IMR-90 (cell line): Measurements from ENCODE around the gene SMC5. TPM values are rescaled to one million over a fixed set of nuclear protein-coding genes. Genes with fewer than 3 reads are reported as not detected.

Source experiments
- ATAC-seq: fragments of 200-7000 bp; cut with Tn5 transposase; 2 replicates; pipeline ENCODE4 v1.9.1; 2020; ENCODE audit warnings: low read depth, mild to moderate bottlenecking, moderate library complexity
- BruUV-seq: library from RNA; stranded (reverse); fragments of 400-500 nt; replicated peaks from 2 replicates; lab custom pipeline; 2021; lab: Mats Ljungman, UMichigan
- CTCF ChIA-PET: fragments of 300-600 bp; formaldehyde crosslinking; extraction: SDS; loops from one replicate; lab custom pipeline; 2021; ENCODE audit warnings: antibody characterized with exemption; lab: Yijun Ruan, JAX
- POLR2A ChIA-PET: fragments of 300-600 bp; sonication (Branson Sonifier 250); formaldehyde crosslinking; loops from one replicate; lab custom pipeline; 2022; ENCODE audit warnings: antibody characterized with exemption; ENCODE audit not compliant: unreplicated experiment; lab: Charles Lee
- DNase-seq: peaks from one replicate; pipeline ENCODE4 v3.0.0; 2013
- H2AFZ ChIP-seq: replicated peaks from 2 replicates; pipeline ENCODE3; 2013; ENCODE audit warnings: low read length, mild to moderate bottlenecking; ENCODE audit not compliant: poor library complexity
- H2AK5ac ChIP-seq: 2 replicates; pipeline ENCODE4 v1.6.1; 2013; ENCODE audit warnings: low read depth, low read length, inconsistent platforms
- H2AK9ac ChIP-seq: replicated peaks from 2 replicates; pipeline ENCODE3; 2013; ENCODE audit warnings: mild to moderate bottlenecking, low read depth, low read length, moderate library complexity; ENCODE audit not compliant: poor library complexity
- H2BK120ac ChIP-seq: 2 replicates; pipeline ENCODE4 v1.6.1; 2013; ENCODE audit warnings: low read depth, low read length, inconsistent platforms
- H2BK15ac ChIP-seq: 3 replicates; pipeline ENCODE4 v1.6.1; 2013; ENCODE audit warnings: low read depth, low read length, inconsistent platforms
- H2BK20ac ChIP-seq: 2 replicates; pipeline ENCODE4 v1.6.1; 2013; ENCODE audit warnings: low read depth, mild to moderate bottlenecking, inconsistent platforms, low read length, moderate library complexity
- H2BK5ac ChIP-seq: 2 replicates; pipeline ENCODE4 v1.6.1; 2013; ENCODE audit warnings: mild to moderate bottlenecking, low read depth, low read length, inconsistent platforms; ENCODE audit not compliant: poor library complexity, severe bottlenecking
- H3K14ac ChIP-seq: replicated peaks from 2 replicates; pipeline ENCODE4 v1.6.1; 2013; ENCODE audit warnings: low read depth, low read length, inconsistent platforms
- H3K18ac ChIP-seq: 2 replicates; pipeline ENCODE4 v1.6.1; 2013; ENCODE audit warnings: low read depth, low read length, control low read depth
- H3K23ac ChIP-seq: 2 replicates; pipeline ENCODE4 v1.6.1; 2013; ENCODE audit warnings: low read depth, low read length, inconsistent platforms
- H3K27ac ChIP-seq: 2 replicates; pipeline ENCODE4 v1.5.1; 2013; ENCODE audit warnings: mild to moderate bottlenecking, control low read depth, low read length; ENCODE audit not compliant: insufficient read depth
- H3K27me3 ChIP-seq: 2 replicates; pipeline ENCODE4 v1.6.1; 2013; ENCODE audit warnings: low read length; ENCODE audit not compliant: control insufficient read depth, insufficient read depth
- H3K36me3 ChIP-seq: 2 replicates; pipeline ENCODE4 v1.6.1; 2013; ENCODE audit warnings: low read length, mixed read lengths; ENCODE audit not compliant: control insufficient read depth, insufficient read depth
- H3K4ac ChIP-seq: 2 replicates; pipeline ENCODE4 v1.6.1; 2013; ENCODE audit warnings: low read depth, low read length, inconsistent platforms
- H3K4me1 ChIP-seq: 2 replicates; pipeline ENCODE4 v1.6.1; 2013; ENCODE audit warnings: low read length, mixed read lengths; ENCODE audit not compliant: control insufficient read depth, insufficient read depth
- H3K4me2 ChIP-seq: 2 replicates; pipeline ENCODE4 v1.6.1; 2013; ENCODE audit warnings: low read depth, mild to moderate bottlenecking, control low read depth, low read length, moderate library complexity
- H3K4me3 ChIP-seq: 2 replicates; pipeline ENCODE4 v1.5.1; 2013; ENCODE audit warnings: low read depth, mild to moderate bottlenecking, control low read depth, low read length, moderate library complexity; ENCODE audit not compliant: insufficient read depth
- H3K56ac ChIP-seq: 2 replicates; pipeline ENCODE4 v1.6.1; 2013; ENCODE audit warnings: low read length, inconsistent platforms; ENCODE audit not compliant: insufficient read depth; ENCODE audit errors: extremely low read depth
- H3K79me1 ChIP-seq, 2 experiments: 2 replicates each; pipeline ENCODE4 v1.6.1; 2013; ENCODE audit warnings: low read length in 2 of 2, inconsistent platforms in 1 of 2, low read depth in 1 of 2
- H3K9ac ChIP-seq: 2 replicates; pipeline ENCODE4 v1.6.1; 2013; ENCODE audit warnings: low read depth, low read length, control low read depth
- H3K9me1 ChIP-seq: 2 replicates; pipeline ENCODE4 v1.6.1; 2013; ENCODE audit warnings: low read length, inconsistent platforms; ENCODE audit not compliant: insufficient read depth
- H3K9me3 ChIP-seq: 2 replicates; pipeline ENCODE4 v1.6.1; 2013; ENCODE audit warnings: low read length; ENCODE audit not compliant: control insufficient read depth, insufficient read depth
- H4K20me1 ChIP-seq: 2 replicates; pipeline ENCODE4 v1.6.1; 2013; ENCODE audit warnings: low read length, inconsistent platforms; ENCODE audit not compliant: insufficient read depth
- H4K5ac ChIP-seq: 2 replicates; pipeline ENCODE4 v1.6.1; 2013; ENCODE audit warnings: mild to moderate bottlenecking, low read depth, low read length, control low read depth
- H4K8ac ChIP-seq, 2 experiments: 2 replicates each; pipeline ENCODE4 v1.6.1; 2013; ENCODE audit warnings: low read depth in 2 of 2, low read length in 2 of 2, control low read depth in 1 of 2, inconsistent platforms in 1 of 2
- H4K91ac ChIP-seq: 2 replicates; pipeline ENCODE4 v1.6.1; 2013; ENCODE audit warnings: low read depth, low read length, inconsistent platforms; ENCODE audit not compliant: insufficient read depth
- CEBPB ChIP-seq: IDR thresholded peaks from 2 replicates; pipeline ENCODE4 v1.6.1; 2012; ENCODE audit warnings: low read depth, low read length, improper control_type of control experiment
- MAFK ChIP-seq: IDR thresholded peaks from 2 replicates; pipeline ENCODE4 v1.6.1; 2012; ENCODE audit warnings: low read depth, low read length, improper control_type of control experiment
- MAZ ChIP-seq: IDR thresholded peaks from 2 replicates; pipeline ENCODE4 v1.6.1; 2012; ENCODE audit warnings: low read depth, mild to moderate bottlenecking, low read length, improper control_type of control experiment, moderate library complexity, borderline replicate concordance
- MXI1 ChIP-seq: IDR thresholded peaks from 2 replicates; pipeline ENCODE4 v1.6.1; 2012; ENCODE audit warnings: low read depth, mild to moderate bottlenecking, low read length, moderate library complexity, borderline replicate concordance
- RAD21 ChIP-seq: IDR thresholded peaks from 2 replicates; pipeline ENCODE4 v1.6.1; 2012; ENCODE audit warnings: low read length, improper control_type of control experiment
- WGBS, 2 experiments: methylation state at CpG; one replicate each; pipeline versions ENCODE4 v1.1.5 to v1.1.7; 2013; ENCODE audit warnings: missing lambda C conversion rate in 2 of 2; ENCODE audit not compliant: insufficient read length in 1 of 2; ENCODE audit errors: extremely low coverage in 2 of 2; 5-methylcytosine and 5-hydroxymethylcytosine counted together
- dilution Hi-C: fragments of 300-500 bp; cut with HindIII; formaldehyde crosslinking; loops from one replicate; pipeline ENCODE4 v1.14.3; 2018; ENCODE audit warnings: low sequenced_read_pairs; ENCODE audit not compliant: unreplicated experiment
- in situ Hi-C: fragments of 300-500 bp; cut with MboI; formaldehyde crosslinking; loops from 3 replicates; pipeline ENCODE4 v1.14.3; 2019; ENCODE audit warnings: low sequenced_read_pairs, inconsistent platforms, mixed read lengths
- intact Hi-C: fragments of 100-400 bp; cut with micrococcal nuclease; formaldehyde crosslinking; loops from 2 replicates; pipeline ENCODE4 v1.10.0; 2022
- polyA plus RNA-seq, 3 experiments: library from polyadenylated mRNA; depleted of rRNA; stranded (reverse); fragments of >200 nt; gene quantifications; 2 replicates each; pipeline ENCODE4 v1.2.3, GENCODE V29; 2012; ENCODE audit warnings: low replicate concordance in 1 of 3
- total RNA-seq: library from RNA; depleted of rRNA; stranded (reverse); fragments of >200 nt; gene quantifications from 2 replicates; pipeline ENCODE4 v1.2.3, GENCODE V29; 2012

SMC5 gene
- total and polyA plus RNA-seq, 2 of the 4 experiments (the other 2 are of a cell fraction), result 12.0 to 13.3 TPM

- no peak overlapping the region for H4K91ac ChIP-seq
- no peak overlapping the region for H2BK15ac ChIP-seq
- H4K8ac ChIP-seq, result no peak overlapping the region
- DNase-seq, result peak; percentile 43
- no peak overlapping the region for H2BK20ac ChIP-seq
- H4K5ac ChIP-seq, result no peak overlapping the region
- H3K36me3 ChIP-seq, result peaks cover 36% of the 10 kb centered on the region
- peaks cover 29% of the 10 kb centered on the region in 2 experiments for H3K79me1 ChIP-seq
- no peaks in the 10 kb centered on the region; the same call in 1 of the 2 replicates for H4K20me1 ChIP-seq
- H2AK5ac ChIP-seq, result no peak overlapping the region
- no peak overlapping the region for H3K4me3 ChIP-seq
- no peak overlapping the region for H2AK9ac ChIP-seq
- H3K23ac ChIP-seq, result no peak overlapping the region
- in situ Hi-C loops, result no loop called here
- H3K4ac ChIP-seq, result no peak overlapping the region
- H3K56ac ChIP-seq, result no peak overlapping the region
- TF ChIP-seq MAFK, result no peak
- TF ChIP-seq CEBPB, result peak; percentile 92
- no peak for TF ChIP-seq MXI1
- TF ChIP-seq MAZ, result no peak
- no peak for TF ChIP-seq RAD21
- peaks cover 4% of the 10 kb centered on the region; the same call in 1 of the 2 replicates for H3K4me1 ChIP-seq
- no CpG with 5 or more reads among the region's 5 CpGs for WGBS, 2 experiments
- no peak overlapping the region for H3K27ac ChIP-seq
- H2AFZ ChIP-seq, result no peak overlapping the region
- H3K9me3 ChIP-seq, result no peaks in the 10 kb centered on the region; the same call in 1 of the 2 replicates
- no peak overlapping the region for H3K18ac ChIP-seq
- no TSS peak for BruUV-seq
- no peak overlapping the region for H3K14ac ChIP-seq
- no peaks in the 10 kb centered on the region for H3K9me1 ChIP-seq
- H2BK5ac ChIP-seq, result peak overlapping the region; percentile 34
- no peak overlapping the region for H3K4me2 ChIP-seq
- POLR2A ChIA-PET, result no interaction called here
- ATAC-seq, result no peak
- CTCF ChIA-PET, result interaction anchor here (0.6 kb wide), 1 partner anchor 1374 kb away, joined by 3 read pairs; no protein-coding TSS in a partner anchor
- H2BK120ac ChIP-seq, result no peak overlapping the region
- no peak overlapping the region for H3K9ac ChIP-seq
- dilution Hi-C loops, result no loop called here
- no peaks in the 10 kb centered on the region for H3K27me3 ChIP-seq
- intact Hi-C loops, result no loop called here
Measured at GRCh38 chr9:70303268-70303667, 44.5 kb downstream of the SMC5 start.
